Activated CD4-positive, CD25-positive, alpha-beta regulatory T cell treated with anti-CD3 and anti-CD28 coated beads, Interleukin-2, amount 50 U/mL, for 16 hours (primary cell): Measurements from ENCODE around the gene IGSF11.
"Not testable (repeated sequence)": the region's sequence is repeated elsewhere in the genome, so short reads cannot be mapped to it uniquely, and the experiment has no call there.

Experiments used
- DNase-seq: peaks from one replicate; pipeline ENCODE4 v3.0.0-alpha.2; 2020; ENCODE audit warnings: low read depth, low spot score

The IGSF11 gene, protein sequence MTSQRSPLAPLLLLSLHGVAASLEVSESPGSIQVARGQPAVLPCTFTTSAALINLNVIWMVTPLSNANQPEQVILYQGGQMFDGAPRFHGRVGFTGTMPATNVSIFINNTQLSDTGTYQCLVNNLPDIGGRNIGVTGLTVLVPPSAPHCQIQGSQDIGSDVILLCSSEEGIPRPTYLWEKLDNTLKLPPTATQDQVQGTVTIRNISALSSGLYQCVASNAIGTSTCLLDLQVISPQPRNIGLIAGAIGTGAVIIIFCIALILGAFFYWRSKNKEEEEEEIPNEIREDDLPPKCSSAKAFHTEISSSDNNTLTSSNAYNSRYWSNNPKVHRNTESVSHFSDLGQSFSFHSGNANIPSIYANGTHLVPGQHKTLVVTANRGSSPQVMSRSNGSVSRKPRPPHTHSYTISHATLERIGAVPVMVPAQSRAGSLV

DNA sequence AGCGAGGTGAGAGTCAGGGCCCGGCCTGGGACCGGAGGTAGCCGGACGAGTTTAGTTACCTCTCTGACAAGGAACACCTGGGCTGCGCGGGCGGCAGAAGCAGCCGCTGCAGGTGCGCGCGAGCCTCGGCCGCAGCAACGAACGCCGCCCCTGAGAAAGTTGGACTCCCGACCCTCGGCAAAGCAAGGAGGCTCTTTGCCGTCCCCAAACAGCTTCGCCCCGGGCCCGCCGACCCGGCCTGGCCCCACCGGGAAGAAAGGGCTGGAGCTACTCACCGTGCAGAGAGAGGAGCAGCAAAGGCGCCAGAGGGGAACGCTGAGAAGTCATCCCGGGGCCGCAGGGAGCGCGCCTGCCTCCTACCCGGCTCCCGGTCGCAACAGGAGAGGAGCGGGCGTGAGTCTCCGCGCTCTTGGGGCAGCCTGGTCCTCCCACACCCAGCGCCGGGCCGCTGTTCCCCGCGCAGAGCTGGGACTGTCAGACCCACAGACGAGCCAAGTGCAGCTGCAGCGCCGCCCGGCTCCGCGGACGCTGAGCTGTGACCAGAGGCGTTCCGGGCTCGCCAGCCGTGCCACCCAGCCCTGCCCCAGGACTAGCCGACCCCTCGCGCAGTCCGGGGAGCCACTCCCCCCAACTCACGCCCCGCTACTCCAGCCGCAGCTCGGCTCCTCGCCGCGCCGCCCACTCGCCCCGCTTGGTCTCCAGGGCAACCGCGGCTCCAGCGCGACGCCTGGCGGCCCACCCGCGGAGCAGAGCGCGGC, at the start of gene IGSF11:
TSS of gene IGSF11 (minus strand) at position 591 of the 758 bp plus-strand sequence. CDS start at position 327, 264 bp downstream.
- DNase-seq, result peak; percentile 2

DNA sequence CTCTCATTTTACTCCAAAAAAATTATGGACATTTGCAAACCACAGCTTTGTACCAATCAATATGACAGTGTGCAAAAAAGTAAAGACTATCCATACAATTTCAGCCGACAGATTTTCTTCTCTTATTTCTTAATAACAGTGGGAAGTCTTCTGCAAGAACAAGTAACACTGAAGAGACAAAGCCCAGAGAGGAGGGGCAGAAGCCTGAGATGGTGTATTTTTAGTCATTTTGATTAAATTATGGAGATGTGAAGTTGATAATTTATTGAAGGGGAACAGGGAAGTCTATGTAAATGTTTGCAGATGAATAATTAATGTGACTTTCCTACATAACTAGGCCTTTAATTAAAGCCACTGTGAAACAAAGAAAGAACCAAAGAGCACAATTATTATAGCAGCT, 45.7 kb upstream of the IGSF11 start:
- no peak for DNase-seq

DNA sequence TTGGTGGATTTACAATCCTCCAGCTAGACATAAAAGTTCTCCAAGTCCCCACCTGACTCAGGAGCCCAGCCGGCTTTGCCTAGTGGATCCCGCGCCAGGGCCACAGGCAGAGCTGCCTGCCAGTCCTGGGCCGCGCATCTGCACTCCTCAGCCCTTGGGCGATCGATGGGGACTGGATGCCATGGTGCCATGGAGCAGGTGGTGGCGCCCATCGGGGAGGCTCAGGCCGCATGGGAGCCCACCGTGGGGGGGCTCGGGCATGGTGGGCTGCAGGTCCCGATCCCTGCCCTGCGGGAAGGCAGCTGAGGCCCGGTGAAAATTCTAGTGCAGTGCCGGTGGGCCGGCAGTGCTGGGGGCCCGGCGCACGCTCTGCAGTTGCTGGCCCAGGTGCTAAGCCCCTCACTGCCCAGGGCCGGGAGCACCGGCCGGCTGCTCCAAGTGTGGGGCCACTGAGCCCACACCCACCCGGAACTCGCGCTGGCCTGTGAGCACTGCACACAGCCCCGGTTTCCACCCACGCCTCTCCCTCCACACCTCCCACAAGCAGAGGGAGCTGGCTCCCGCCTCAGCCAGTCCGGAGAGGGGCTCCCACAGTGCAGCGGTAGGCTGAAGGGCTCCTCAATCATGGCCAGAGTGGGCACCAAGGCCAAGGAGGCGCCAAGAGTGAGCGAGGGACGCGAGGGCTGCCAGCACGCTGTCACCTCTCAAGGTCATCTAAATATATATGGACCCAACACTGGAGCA, 38.8 kb upstream of the IGSF11 start:
- no peak for DNase-seq

DNA sequence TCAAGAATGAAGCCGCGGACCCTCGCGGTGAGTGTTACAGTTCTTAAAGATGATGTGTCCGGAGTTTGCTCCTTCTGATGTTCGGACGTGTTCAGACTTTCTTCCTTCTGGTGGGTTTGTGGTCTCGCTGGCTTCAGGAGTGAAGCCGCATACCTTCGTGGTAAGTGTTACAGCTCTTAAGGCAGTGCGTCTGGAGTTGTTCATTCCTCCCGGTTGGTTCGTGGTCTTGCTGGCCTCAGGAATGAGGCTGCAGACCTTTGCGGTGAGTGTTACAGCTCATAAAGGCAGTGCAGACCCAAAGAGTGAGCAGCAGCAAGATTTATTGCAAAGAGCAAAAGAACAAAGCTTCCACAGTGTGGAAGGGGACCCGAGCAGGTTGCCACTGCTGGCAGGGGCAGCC, 37.8 kb upstream of the IGSF11 start:
- not testable (repeated sequence) for DNase-seq

DNA sequence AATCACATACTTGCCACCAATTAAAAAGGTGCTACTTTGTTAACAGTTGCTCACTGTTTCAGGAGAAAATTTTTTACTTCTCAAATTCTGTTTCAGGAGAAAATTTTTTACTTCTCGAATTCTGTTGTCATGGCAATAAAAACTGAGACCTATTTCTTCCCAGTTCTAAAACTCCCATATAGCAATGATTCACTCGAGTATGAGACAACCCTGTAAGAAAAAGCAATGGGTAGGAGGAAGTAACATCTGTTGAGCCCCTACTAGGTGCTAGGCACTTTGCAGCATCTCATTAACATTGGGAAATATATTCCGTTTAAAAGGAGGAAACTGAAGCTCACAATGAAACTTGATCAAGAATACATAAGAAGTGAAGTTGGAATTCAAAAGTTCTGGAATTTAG, 35.1 kb upstream of the IGSF11 start:
- no peak for DNase-seq

DNA sequence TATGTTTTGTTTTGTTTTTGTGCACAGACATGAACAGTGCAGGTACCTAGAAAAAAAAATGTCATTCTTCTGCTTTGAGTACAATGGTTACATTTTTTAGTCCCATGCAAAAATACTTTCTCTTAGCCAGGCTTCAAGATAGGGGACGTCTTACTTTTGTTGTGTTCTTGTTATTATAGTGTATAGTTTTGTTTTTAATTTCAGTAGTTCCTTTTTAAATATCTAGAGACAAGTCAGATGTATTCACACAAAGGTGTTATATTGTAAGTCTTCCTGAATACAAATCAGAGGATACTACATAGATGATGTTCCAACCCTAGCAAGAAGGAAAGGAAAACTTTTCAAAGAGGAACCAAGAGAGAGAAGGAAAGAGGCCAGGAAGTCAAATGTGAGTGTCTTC, 28.8 kb upstream of the IGSF11 start:
- no peak for DNase-seq

DNA sequence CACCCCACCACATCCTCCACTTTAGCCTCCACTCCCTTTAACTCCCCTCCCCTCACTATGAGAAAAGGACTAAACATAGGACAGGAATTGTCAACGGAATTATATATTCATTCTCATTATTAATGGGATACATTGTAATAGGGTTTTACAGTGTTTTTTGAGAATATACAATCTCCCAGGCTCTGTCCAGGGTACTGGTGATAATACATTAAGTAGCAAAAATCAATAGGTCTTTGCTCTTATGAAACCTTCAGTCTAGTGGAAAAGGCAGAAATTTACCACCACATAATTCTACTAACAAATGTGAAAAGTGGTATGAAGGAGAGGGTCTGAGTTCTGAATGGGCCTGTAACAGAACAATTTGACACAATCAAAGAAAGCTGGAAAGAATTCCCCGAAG, 28.2 kb upstream of the IGSF11 start:
- DNase-seq, result no peak

DNA sequence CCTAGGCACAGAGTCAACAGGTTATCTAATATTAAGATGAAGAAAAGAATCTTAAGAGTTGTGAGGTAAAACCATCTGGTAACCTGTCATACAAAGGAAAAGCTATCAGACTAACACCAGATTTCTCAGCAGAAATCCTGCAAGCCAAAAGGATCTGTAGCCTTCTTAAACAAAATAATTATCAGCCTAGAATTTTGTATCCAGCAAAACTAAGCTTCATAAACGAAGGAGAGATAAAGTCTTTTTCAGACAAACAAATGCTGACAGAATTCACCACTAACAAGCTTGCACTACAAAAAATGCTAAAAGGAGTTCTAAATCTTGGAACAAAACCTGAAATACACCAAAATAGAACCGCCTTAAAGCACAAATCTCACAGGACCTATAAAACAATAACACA, 9.9 kb upstream of the IGSF11 start:
- no peak for DNase-seq

DNA sequence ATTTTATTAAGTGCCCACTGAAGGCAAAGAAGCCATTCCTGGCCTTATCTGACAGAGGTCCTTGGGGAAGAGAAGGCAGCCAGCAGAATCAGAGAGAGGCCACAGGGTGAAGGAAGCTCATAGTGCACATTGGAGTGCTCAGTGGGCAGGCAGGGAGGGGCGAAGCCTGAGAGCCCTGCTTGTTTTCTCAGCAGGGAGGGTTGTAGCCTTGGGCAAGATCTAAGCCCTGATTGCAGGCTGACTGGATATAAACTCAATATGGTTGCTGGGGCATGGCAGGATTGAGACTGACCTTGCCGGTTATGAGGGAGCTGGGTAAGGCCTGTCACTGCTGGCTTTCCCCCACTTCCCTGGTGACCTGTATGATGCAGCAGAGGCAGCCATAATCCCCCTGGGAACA, 7.5 kb upstream of the IGSF11 start:
- no peak for DNase-seq

DNA sequence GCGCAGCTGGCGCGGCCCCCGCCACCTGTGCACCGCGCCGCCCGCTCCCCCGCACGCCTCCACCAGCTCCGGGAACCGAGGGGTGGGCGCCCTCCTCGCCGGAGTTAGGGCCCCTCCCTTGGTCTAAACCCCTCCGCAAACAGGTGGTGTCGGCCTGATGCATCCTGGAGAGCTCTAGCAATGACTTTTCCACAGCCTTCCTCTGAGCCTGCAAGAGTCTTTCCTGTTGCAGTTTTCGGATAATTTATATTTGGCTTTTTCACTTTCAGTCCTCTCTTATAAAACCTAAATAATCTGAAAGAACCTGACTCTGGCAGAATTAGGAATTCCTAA, 334 bp upstream of the IGSF11 start:
- DNase-seq, result no peak

DNA sequence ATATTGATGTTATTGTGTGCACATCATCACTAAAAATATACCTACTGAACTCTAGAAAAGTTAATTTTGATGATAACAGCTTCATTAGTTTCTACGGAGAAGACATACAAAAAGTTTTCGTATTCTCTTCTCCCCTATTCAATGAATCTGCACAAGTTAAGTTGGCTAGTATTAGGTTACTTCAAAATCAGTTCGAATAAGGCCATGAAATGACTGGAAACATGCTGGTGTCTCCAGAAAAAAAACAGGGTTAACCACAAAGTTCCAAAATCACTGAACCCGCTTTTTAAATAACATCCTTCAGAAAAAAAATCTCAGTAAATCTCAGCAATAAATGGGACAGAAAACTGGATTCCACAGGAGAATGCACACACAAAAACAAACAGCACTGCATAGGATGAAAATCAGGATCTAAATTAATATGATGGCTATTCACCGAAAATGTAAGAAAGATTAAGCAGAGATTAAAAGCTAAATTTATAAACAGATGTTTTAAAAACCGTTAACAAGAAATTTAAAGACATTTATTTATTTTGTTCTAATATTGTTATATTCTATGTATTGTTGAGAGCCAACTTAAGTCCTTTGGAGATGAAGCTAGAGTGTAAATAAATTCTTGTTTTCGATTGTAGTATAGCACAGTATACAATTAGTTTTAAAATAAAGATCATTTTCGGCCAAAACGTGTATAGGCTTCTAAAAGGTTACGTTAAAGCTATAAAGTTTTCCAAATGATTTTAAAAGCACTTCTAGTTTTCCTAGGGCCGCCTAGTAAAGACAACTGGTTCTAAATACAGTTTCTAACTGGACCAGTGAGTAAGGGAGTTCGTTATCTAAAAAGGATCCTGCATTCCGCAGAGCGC, 1.0 kb downstream of the IGSF11 start:
- no peak for DNase-seq

DNA sequence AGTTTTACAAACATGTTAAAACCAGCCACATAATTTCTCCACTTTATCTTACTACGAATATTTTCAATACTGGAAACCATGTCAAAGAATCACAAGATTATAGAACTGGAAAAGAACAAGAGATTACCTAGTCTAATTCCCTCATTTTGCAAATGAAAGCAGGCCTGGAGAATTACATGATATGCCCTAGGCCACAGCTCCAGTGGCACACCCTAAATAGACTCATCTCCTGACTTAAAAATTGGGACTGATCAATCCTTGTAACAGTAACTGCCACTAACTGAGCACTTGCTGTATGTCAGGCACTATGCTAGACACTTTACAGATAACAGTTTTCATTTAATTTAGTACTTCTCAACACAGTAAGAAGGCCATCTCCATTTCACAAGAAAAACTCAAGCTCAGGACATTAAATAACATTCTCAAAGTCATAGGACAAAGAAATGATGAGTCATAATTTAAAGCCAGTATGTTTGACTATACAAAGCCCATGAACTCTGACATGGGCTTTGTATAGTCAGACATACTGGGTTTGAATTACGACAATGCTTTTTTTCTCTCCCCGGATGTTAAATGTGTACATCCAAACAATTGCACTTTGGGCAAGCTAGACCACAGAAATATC, 9.4 kb downstream of the IGSF11 start:
- no peak for DNase-seq

DNA sequence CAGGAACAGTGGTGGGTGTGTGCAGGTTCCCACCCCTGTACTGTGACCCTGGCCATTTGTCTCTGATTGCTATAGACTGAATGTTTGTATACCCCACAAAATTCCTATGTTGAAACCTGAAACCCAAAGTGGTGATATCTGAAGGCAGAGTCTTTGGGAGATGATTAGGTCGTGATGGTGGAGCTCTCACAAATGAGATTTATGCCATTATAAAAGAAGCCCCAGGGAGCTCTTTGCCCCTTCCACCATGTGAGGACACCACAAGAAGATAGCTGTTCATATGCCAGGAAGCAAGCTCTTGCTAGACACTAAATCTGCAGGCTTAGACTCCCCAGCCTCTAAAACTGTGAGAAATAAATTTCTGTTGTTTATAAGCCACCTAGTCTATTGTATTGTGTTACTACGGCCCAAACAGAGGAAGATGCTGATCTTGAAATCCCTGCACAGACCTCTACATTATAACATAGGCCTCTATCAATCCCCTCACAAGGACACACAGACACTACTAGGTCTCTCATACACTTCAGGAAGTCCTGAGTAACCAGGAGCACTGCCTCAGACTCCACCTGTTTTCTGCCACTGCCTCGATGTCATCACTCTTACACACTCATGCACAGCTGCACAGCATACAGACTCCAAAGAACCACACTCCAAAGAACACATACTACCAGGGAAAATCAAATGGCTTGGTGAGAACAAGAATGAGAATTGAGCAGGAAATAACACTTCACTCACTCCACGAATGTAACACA, 14.7 kb downstream of the IGSF11 start:
- DNase-seq, result no peak

DNA sequence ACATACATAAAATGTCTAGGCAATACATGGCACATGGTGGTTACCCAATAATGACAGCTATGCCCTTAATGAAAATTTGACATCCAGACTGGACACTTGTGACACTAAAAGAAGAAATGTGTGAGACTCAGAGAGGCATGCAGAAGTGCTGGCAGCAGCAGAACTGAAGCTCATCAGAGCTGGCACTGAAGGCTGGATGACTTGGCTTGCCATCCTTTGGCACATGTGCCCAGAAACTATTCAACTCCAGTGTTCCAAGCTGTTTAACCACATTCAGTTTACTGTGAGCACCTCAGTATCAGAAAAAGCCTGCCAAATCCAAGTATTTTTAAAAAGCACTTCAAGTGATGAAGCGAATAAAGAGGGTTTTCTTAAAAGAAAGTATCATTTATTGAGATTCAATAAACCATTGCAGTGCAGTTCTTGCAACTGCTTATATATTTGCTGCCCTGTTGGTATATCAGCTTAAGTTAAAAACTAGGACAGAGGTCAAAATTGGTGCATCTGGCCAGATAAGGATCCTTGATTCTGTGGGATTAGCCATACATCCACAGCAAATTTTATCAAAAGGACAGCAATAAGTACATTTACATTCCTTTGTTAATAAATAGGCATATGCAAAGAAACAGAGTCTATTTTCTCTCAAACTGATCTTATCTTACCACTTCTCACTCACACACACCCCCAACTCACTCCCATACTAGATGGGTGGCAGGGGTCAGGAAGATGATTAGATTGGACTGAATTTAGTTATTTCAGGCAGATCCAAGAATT, 15.8 kb downstream of the IGSF11 start:
- DNase-seq, result no peak

DNA sequence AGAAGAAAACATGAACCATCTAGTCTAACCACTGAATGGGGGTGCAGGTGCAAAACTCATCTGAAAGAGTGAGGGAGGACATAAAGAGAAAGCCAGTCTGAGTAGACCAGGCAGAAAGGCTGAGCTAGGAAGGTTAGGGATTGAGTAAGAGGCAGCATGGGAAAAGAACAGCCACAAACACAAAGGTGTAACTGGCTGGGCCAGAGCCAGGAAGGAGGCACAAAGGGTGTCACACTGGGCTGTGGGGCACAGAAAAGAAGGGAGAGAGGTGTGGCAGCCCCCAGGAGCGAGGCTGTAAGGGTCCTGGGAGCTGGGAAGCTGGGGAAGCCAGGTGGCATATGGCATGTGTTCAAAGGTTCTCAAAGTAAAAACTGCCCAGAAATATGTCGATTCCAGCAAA, 18.7 kb downstream of the IGSF11 start:
- DNase-seq, result no peak

DNA sequence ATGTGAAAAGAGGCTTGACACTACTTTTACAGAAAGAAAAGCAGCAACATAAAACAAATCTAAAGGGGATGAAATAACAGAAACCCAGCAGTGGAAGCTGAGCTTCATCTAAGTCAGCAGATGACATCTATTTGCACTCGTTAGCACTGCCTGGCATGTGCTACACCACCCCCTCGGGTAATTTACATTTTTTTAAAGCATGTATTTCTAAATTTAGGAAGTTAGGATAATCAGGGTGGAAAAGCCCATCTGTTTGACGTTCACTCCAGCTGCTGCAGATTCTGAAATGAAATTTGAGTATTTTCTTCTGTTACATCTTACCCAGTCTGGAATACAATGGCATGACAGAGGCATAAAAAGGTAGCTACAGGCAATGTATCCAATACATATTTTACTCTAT, 20.7 kb downstream of the IGSF11 start:
- no peak for DNase-seq

DNA sequence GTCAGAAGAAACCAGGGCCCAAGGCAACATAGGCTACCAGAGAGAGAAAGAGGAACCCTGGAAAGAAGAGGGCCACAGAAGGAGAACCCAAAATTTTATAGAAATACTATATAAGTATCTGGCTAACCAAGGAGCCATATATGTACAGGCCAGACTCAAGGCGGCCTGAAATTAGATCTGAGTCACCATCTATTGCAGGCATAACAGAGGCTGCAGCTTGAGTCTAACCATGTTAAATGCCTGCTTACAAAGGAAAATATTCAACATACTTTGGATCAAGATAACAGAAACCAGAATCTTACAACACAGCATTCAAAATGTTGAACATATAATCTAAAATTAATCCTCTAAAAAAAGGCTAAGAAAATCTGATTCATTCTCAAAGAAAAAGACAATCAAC, 23.1 kb downstream of the IGSF11 start:
- no peak for DNase-seq

DNA sequence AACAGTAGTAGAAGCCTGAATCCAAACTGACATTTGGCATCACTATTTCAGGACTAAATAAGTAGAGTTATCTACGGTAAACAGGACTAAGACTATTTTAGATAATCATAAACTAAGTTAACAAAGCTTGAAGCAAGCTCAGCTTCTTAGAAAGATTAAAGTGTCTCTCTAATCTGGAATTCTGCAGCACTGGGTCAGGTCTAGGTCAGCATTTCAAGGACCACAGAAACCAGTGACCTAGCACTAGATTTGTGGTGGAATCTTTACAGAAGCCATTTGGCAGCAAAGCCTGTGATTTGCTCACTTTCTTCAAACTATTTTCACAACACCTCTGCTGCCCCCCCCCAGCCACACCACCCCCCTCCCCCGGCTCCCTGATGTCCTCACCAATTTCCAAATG, 37.5 kb downstream of the IGSF11 start:
- no peak for DNase-seq

DNA sequence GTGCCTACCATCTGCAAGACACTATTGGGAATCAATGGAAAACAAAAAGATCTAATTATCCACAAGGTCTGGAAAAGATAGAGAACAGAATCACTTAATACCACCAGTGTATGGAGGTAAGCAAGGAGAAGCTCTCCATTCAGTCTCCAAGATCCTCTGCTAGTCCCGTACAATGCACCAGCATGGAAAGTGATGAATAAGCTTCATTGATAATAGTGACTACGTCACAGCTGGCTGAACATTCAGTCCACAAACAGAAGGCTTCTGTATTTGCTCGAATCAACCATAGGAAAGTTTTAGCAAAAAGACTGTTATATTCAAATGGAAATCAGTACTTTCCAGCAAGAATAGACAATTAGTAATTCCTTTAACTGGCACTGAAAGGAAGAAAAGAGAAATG, 42.9 kb downstream of the IGSF11 start:
- DNase-seq, result no peak
